MM.1S (cell line): ENCODE measurements around the gene PRRG4.

Experiments used
- CTCF ChIP-seq: fragments of 300-600 bp; sonication (generic); IDR thresholded peaks from 2 replicates; pipeline ENCODE4 v1.5.1; 2016; ENCODE audit warnings: antibody characterized with exemption, low read length, mixed read lengths
- EZH2 ChIP-seq: fragments of 300-600 bp; sonication (generic); optimal IDR thresholded peaks from 2 replicates; pipeline ENCODE3; 2017; ENCODE audit warnings: low read depth, mild to moderate bottlenecking, antibody characterized with exemption, low read length, mixed read lengths

GRCh38 chr11:32821517-32821916 lies 8.2 kb upstream of the PRRG4 start:
- TF ChIP-seq CTCF (no peak), EZH2 (no peak)
